Measurements from ENCODE around the gene BST1.

Gene BST1

GRCh38 chr4:15702941-15703403 lies at the start of gene BST1:
BST1 (plus strand) TSS chr4:15703065; CDS start chr4:15703145, 80 bp downstream.
- no peaks in the 10 kb centered on the region for H3K9me3 ChIP-seq (ENCODE audit: control insufficient read depth, insufficient read depth, low read length)
- H3K4me3 ChIP-seq (ENCODE audit: low read length), result peak within 1 kb of the TSS; percentile 61
- H3K79me2 ChIP-seq (ENCODE audit: control insufficient read depth, low read length), result no peaks in the 10 kb centered on the region
- H3K9me2 ChIP-seq (replicated peaks; ENCODE audit: control insufficient read depth, low read length), result no peaks in the 10 kb centered on the region
- peaks cover 12% of the 10 kb centered on the region; the same call in 1 of the 2 replicates for H3K27me3 ChIP-seq (ENCODE audit: control insufficient read depth, low read length)
- peaks cover 7% of the 10 kb centered on the region; the same call in 1 of the 2 replicates for H3K4me1 ChIP-seq (ENCODE audit: control insufficient read depth, low read length)
- H4K20me1 ChIP-seq (ENCODE audit: control insufficient read depth, insufficient read depth, low read depth, low read length), result no peaks in the 10 kb centered on the region
- TF ChIP-seq CTCF (IDR thresholded peaks at IDR 0.05; ENCODE audit: low read depth, low read length, poor library complexity, severe bottlenecking), result no peak
- no peak for TF ChIP-seq EZH2phosphoT487 (IDR thresholded peaks at IDR 0.05; ENCODE audit: borderline replicate concordance, low read length)
- 0 out of 2 replicates have a peak, but pooled peaks cover 2% of the 10 kb centered on the region for H3F3A ChIP-seq (ENCODE audit: control insufficient read depth, insufficient read depth)
- peak within 1 kb of the TSS; percentile 60 for H3K4me2 ChIP-seq (ENCODE audit: low read length)
- H3K27ac ChIP-seq (ENCODE audit: low read depth, low read length), result no peak within 1 kb of the TSS
- no peaks in the 10 kb centered on the region for H3K36me3 ChIP-seq (ENCODE audit: control insufficient read depth, low read length)

- Histone ChIP-seq H3K27me3 (ENCODE audit: control insufficient read depth, low read length) (no peaks in the 10 kb centered on the region), H3K9me2 (replicated peaks; ENCODE audit: control insufficient read depth, low read length) (no peaks in the 10 kb centered on the region), H3K4me1 (ENCODE audit: control insufficient read depth, low read length) (peaks cover 65% of the 10 kb centered on the region), H3K79me2 (ENCODE audit: control insufficient read depth, low read length) (peaks cover 68% of the 10 kb centered on the region), H3K4me2 (ENCODE audit: low read length) (peak overlapping the region; percentile 73), H3K36me3 (ENCODE audit: control insufficient read depth, low read length) (peaks cover 22% of the 10 kb centered on the region), H3K9me3 (ENCODE audit: control insufficient read depth, insufficient read depth, low read length) (no peaks in the 10 kb centered on the region), H3F3A (ENCODE audit: control insufficient read depth, insufficient read depth) (peaks cover 26% of the 10 kb centered on the region), H3K27ac (ENCODE audit: low read depth, low read length) (no peak overlapping the region), H3K4me3 (ENCODE audit: low read length) (peak overlapping the region; percentile 94), H4K20me1 (ENCODE audit: control insufficient read depth, insufficient read depth, low read depth, low read length) (peaks cover 5% of the 10 kb centered on the region)
- TF ChIP-seq EZH2phosphoT487 (IDR thresholded peaks at IDR 0.05; ENCODE audit: borderline replicate concordance, low read length), result no peak
- TF ChIP-seq CTCF (IDR thresholded peaks at IDR 0.05; ENCODE audit: low read depth, low read length, poor library complexity, severe bottlenecking), result no peak
Measured at GRCh38 chr4:15653420-15653819, 49.4 kb upstream of the BST1 start.

- no peaks in the 10 kb centered on the region for H3K9me2 ChIP-seq (replicated peaks; ENCODE audit: control insufficient read depth, low read length)
- H3K9me3 ChIP-seq (ENCODE audit: control insufficient read depth, insufficient read depth, low read length), result no peaks in the 10 kb centered on the region
- peaks cover 5% of the 10 kb centered on the region for H4K20me1 ChIP-seq (ENCODE audit: control insufficient read depth, insufficient read depth, low read depth, low read length)
- peaks cover 62% of the 10 kb centered on the region for H3K79me2 ChIP-seq (ENCODE audit: control insufficient read depth, low read length)
- H3F3A ChIP-seq (ENCODE audit: control insufficient read depth, insufficient read depth), result peaks cover 32% of the 10 kb centered on the region
- no peaks in the 10 kb centered on the region for H3K27me3 ChIP-seq (ENCODE audit: control insufficient read depth, low read length)
- no peak for TF ChIP-seq EZH2phosphoT487 (IDR thresholded peaks at IDR 0.05; ENCODE audit: borderline replicate concordance, low read length)
- TF ChIP-seq CTCF (IDR thresholded peaks at IDR 0.05; ENCODE audit: low read depth, low read length, poor library complexity, severe bottlenecking), result no peak
- peaks cover 22% of the 10 kb centered on the region for H3K36me3 ChIP-seq (ENCODE audit: control insufficient read depth, low read length)
- peak overlapping the region; percentile 49 for H3K27ac ChIP-seq (ENCODE audit: low read depth, low read length)
- peak overlapping the region; percentile 73 for H3K4me2 ChIP-seq (ENCODE audit: low read length)
- H3K4me1 ChIP-seq (ENCODE audit: control insufficient read depth, low read length), result peaks cover 65% of the 10 kb centered on the region
- peak overlapping the region; percentile 94 for H3K4me3 ChIP-seq (ENCODE audit: low read length)
Measured at GRCh38 chr4:15653864-15654592, 48.8 kb upstream of the BST1 start.

Measured in DOHH2 (cell line).